Stimulated activated CD4-positive, alpha-beta T cell treated with anti-CD3 and anti-CD28 coated beads, Interleukin-2, amount 100 ng/mL, for 24 hours (primary cell): Measurements from ENCODE around the gene HEMK1.

Source experiments
- DNase-seq, 2 donors: peaks; one replicate each; pipeline ENCODE4 v3.0.0-alpha.2; 2020

The HEMK1 gene

GRCh38 chr3:50568947-50569749 is at the start of gene HEMK1:
Gene HEMK1, plus strand, starts transcription at chr3:50569522. Its CDS starts 1,583 bp downstream, at chr3:50571105.
- DNase-seq, result peak; percentile 96 to 98

- no peak for DNase-seq
These were observed 48.5 kb upstream of the HEMK1 start for GRCh38 chr3:50520849-50521248.

GRCh38 chr3:50521572-50521971 is 47.8 kb upstream of the HEMK1 start:
- DNase-seq, result no peak

- no peak for DNase-seq
These were observed 46.0 kb upstream of the HEMK1 start for GRCh38 chr3:50523279-50523811.

GRCh38 chr3:50524746-50525145 is 44.6 kb upstream of the HEMK1 start:
- no peak for DNase-seq

GRCh38 chr3:50525191-50525910 is 44.0 kb upstream of the HEMK1 start:
- no peak for DNase-seq

- peak; percentile 65 to 75 for DNase-seq
These were observed 43.3 kb upstream of the HEMK1 start for GRCh38 chr3:50525987-50526386.

- no peak for DNase-seq
These were observed 39.0 kb upstream of the HEMK1 start for GRCh38 chr3:50530001-50530970.

GRCh38 chr3:50531201-50531600 is 38.1 kb upstream of the HEMK1 start:
- no peak for DNase-seq

- DNase-seq, result no peak
These were observed 37.1 kb upstream of the HEMK1 start for GRCh38 chr3:50532062-50532705.

GRCh38 chr3:50533316-50533715 is 36.0 kb upstream of the HEMK1 start:
- DNase-seq, result no peak

GRCh38 chr3:50533807-50534461 is 35.4 kb upstream of the HEMK1 start:
- no peak for DNase-seq

- DNase-seq, result no peak
These were observed 34.5 kb upstream of the HEMK1 start for GRCh38 chr3:50534681-50535330.

- no peak for DNase-seq
These were observed 32.7 kb upstream of the HEMK1 start for GRCh38 chr3:50536471-50537180.

GRCh38 chr3:50537421-50538129 is 31.7 kb upstream of the HEMK1 start:
- no peak for DNase-seq

- no peak for DNase-seq
These were observed 29.7 kb upstream of the HEMK1 start for GRCh38 chr3:50539356-50540286.

- DNase-seq, result peak; percentile 73 to 74
These were observed 26.9 kb upstream of the HEMK1 start for GRCh38 chr3:50542177-50543034.

- DNase-seq, result no peak
These were observed 23.5 kb upstream of the HEMK1 start for GRCh38 chr3:50545781-50546180.
